ENCODE measurements around the gene PLCB3. TPM values are rescaled to one million over a fixed set of nuclear protein-coding genes. Genes with fewer than 3 reads are reported as not detected.

PLCB3 gene
- total and polyA plus RNA-seq, 2 donors (not counting 3 experiments of a cell fraction or from before 2014, with no cell fraction given) = 32.3 to 61.1 TPM

DNA sequence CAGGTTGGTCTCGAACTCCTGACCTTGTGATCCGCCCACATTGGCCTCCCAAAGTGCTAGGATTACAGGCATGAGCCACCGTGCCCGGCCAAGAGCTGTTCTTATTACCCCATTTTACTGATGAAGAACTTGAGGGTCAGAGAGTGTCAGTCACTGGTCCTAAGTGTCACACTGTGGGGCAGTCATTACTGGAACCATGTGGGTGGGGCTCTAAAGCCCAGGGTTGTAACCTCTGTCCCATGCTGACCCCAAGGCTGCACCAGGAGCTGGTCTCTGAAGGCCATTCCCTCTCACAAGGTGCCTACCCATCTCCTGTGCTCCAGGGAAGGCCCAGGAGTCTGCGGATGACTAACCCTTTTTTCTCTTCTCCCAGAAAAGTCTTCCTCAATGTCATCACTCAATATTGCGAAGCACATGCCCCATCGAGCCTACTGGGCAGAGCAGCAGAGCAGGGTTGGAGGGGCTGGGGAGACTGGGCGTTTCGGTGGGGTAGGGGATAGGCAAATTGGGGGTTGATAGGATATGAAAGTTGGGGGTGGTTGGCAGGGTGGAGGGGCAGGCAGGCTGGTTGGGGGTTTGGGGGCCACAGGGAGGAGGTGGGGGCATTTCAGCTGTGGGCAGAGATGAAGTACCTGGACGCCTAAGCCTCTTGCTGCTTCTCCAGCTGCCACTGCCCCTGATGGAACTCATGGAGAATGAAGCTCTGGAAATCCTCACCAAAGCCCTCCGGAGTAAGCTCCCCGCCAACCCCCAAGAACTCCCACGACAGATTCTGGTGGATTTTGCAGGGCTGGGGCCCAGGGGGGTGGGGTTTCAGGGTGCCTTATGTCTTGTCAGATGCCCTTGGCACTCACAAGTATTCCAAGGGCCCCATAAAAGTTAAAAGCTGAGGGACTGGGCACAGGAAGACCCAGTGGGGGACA is 52.0 kb downstream of the PLCB3 start:
- H3K36me3 ChIP-seq (ENCODE audit: control insufficient read depth in 2 of 2, extremely low read depth in 1 of 2, insufficient read depth in 2 of 2, low read length in 2 of 2) = no peaks in the 10 kb centered on the region
- intact Hi-C loops (cut with micrococcal nuclease) = loop anchor here (2.0 to 5.0 kb wide), 2 partner anchors 19 to 466 kb away; partner anchors contain the start of genes BAD, GPR137 and MARK2
- POLR2A ChIA-PET = interaction anchor here (0.9 to 1.1 kb wide), 2 partner anchors 14 to 58 kb away, joined by 3 to 5 read pairs; partner anchors contain the start of genes PRDX5 and TRMT112
- no peak overlapping the region for H3K4me2 ChIP-seq (ENCODE audit: insufficient read depth, low read length)
- H3K9ac ChIP-seq (replicated peaks; ENCODE audit: extremely low read depth, insufficient read depth, low read length) = no peak overlapping the region
- H4K20me1 ChIP-seq (replicated peaks; ENCODE audit: control insufficient read depth, extremely low read depth, insufficient read depth, low read length) = no peaks in the 10 kb centered on the region
- H3K79me2 ChIP-seq (ENCODE audit: control insufficient read depth, insufficient read depth, low read length) = peaks cover 10% of the 10 kb centered on the region
- H3K4me1 ChIP-seq (ENCODE audit: control insufficient read depth, extremely low read depth, insufficient read depth, low read length) = peaks cover 23% of the 10 kb centered on the region
- FAIRE-seq (no peak), DNase-seq (ENCODE audit: low read depth, low spot score) (no peak)
- no peak overlapping the region for H2AFZ ChIP-seq (ENCODE audit: low read depth, low read length)
- TF ChIP-seq EZH2 (IDR thresholded peaks at IDR 0.05; ENCODE audit: borderline replicate concordance, low read depth, low read length, severe bottlenecking) = no peak
- TF ChIP-seq MYC (IDR thresholded peaks at IDR 0.05; ENCODE audit: low read depth, low read length) = no peak
- no peak for TF ChIP-seq GATA2 (IDR thresholded peaks at IDR 0.05; ENCODE audit: insufficient read depth, insufficient read length, low read depth, low read length)
- no peak for TF ChIP-seq FOS (IDR thresholded peaks at IDR 0.05; ENCODE audit: borderline replicate concordance, insufficient read depth, low read length)
- no peaks in the 10 kb centered on the region for H3K9me1 ChIP-seq (replicated peaks; ENCODE audit: control insufficient read depth, extremely low read depth, insufficient read depth, low read length)
- dilution Hi-C loops (cut with MboI; ENCODE audit: extremely low pct_ligation_motif_present, low sequenced_read_pairs) = no loop called here
- H3K9me3 ChIP-seq (replicated peaks; ENCODE audit: control insufficient read depth, insufficient read depth, low read length) = no peaks in the 10 kb centered on the region
- H3K27ac ChIP-seq (ENCODE audit: insufficient read depth, low read depth, low read length) = no peak overlapping the region
- CTCF ChIA-PET = interaction anchor here (0.7 to 6.7 kb wide), 27 partner anchors 8 to 1656 kb away, joined by 3 to 413 read pairs (median 8); partner anchors contain the start of genes BAD, FERMT3, FKBP2 and KCNK4
- BruUV-seq (replicated peaks) = no TSS peak
- peaks cover 5 to 23% of the 10 kb centered on the region in 2 experiments for H3K27me3 ChIP-seq (ENCODE audit: control insufficient read depth in 2 of 2, insufficient read depth in 2 of 2, low read length in 2 of 2)
- H3K4me3 ChIP-seq (replicated peaks in 1 of 3; ENCODE audit: insufficient read depth in 1 of 3, low read depth in 1 of 3, low read length in 3 of 3) = no peak overlapping the region

DNA sequence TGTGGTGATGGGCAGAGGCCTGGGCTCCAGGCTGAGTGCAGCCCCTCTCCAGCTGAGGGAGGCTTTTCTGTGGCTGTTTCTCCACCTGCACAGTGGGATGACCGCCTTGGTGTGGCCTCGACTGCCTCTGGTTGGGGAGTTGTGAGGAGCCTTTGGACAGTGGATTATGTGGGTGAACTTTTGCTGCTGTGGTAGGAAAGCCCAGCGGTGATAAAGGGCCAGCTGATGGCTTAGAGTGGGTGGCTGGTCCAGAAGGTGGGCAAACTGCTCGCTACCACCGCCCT is 52.6 kb downstream of the PLCB3 start:
- Histone ChIP-seq H3K9ac (replicated peaks; ENCODE audit: extremely low read depth, insufficient read depth, low read length) (no peak overlapping the region), H3K4me2 (ENCODE audit: insufficient read depth, low read length) (peak overlapping the region; percentile 50), H3K9me3 (replicated peaks; ENCODE audit: control insufficient read depth, insufficient read depth, low read length) (no peaks in the 10 kb centered on the region), H3K4me1 (ENCODE audit: control insufficient read depth, extremely low read depth, insufficient read depth, low read length) (peaks cover 23% of the 10 kb centered on the region), H3K79me2 (ENCODE audit: control insufficient read depth, insufficient read depth, low read length) (peaks cover 10% of the 10 kb centered on the region), H3K27ac (ENCODE audit: insufficient read depth, low read depth, low read length) (no peak overlapping the region), H2AFZ (ENCODE audit: low read depth, low read length) (no peak overlapping the region), H4K20me1 (replicated peaks; ENCODE audit: control insufficient read depth, extremely low read depth, insufficient read depth, low read length) (no peaks in the 10 kb centered on the region), H3K4me3 (replicated peaks in 1 of 3; ENCODE audit: insufficient read depth in 1 of 3, low read depth in 1 of 3, low read length in 3 of 3) (no peak overlapping the region), H3K9me1 (replicated peaks; ENCODE audit: control insufficient read depth, extremely low read depth, insufficient read depth, low read length) (no peaks in the 10 kb centered on the region), H3K27me3 (ENCODE audit: control insufficient read depth in 2 of 2, insufficient read depth in 2 of 2, low read length in 2 of 2) (peaks cover 4 to 16% of the 10 kb centered on the region in 2 experiments), H3K36me3 (ENCODE audit: control insufficient read depth in 2 of 2, extremely low read depth in 1 of 2, insufficient read depth in 2 of 2, low read length in 2 of 2) (no peaks in the 10 kb centered on the region)
- FAIRE-seq = no peak
- no peak for DNase-seq (ENCODE audit: low read depth, low spot score)
- TF ChIP-seq GATA2 (IDR thresholded peaks at IDR 0.05; ENCODE audit: insufficient read depth, insufficient read length, low read depth, low read length) = no peak
- ChIA-PET CTCF (interaction anchor here (0.8 to 6.7 kb wide), 25 partner anchors 9 to 303 kb away, joined by 3 to 413 read pairs (median 8); partner anchors contain the start of genes BAD, FERMT3, FKBP2 and KCNK4), POLR2A (interaction anchor here (0.9 to 1.1 kb wide), 2 partner anchors 14 to 58 kb away, joined by 3 to 5 read pairs; partner anchors contain the start of genes PRDX5 and TRMT112)
- no TSS peak for BruUV-seq (replicated peaks)
- dilution Hi-C loops (cut with MboI; ENCODE audit: extremely low pct_ligation_motif_present, low sequenced_read_pairs) = no loop called here
- intact Hi-C loops (cut with micrococcal nuclease) = loop anchor here (2.0 to 5.0 kb wide), 2 partner anchors 19 to 467 kb away; partner anchors contain the start of genes BAD, GPR137 and MARK2

All from endothelial cell of umbilical vein (primary cell).